DMS53 treated with DMSO at 0.1 percent for 48 hours (cell line): Measurements from ENCODE around the gene PRLR.
A peak's percentile ranks its signal among the peaks of the same experiment; 100 is the strongest.
"Not testable (repeated sequence)": the region's sequence is repeated elsewhere in the genome, so short reads cannot be mapped to it uniquely, and the experiment has no call there.

Source experiments
- DNase-seq: peaks from one replicate; lab custom pipeline; 2025; ENCODE audit not compliant: unreplicated experiment; lab: John Stamatoyannopoulos, UW

Gene PRLR

GRCh38 chr5:35045280-35045679 lies 185.0 kb downstream of the PRLR start:
- no peak for DNase-seq

DNA sequence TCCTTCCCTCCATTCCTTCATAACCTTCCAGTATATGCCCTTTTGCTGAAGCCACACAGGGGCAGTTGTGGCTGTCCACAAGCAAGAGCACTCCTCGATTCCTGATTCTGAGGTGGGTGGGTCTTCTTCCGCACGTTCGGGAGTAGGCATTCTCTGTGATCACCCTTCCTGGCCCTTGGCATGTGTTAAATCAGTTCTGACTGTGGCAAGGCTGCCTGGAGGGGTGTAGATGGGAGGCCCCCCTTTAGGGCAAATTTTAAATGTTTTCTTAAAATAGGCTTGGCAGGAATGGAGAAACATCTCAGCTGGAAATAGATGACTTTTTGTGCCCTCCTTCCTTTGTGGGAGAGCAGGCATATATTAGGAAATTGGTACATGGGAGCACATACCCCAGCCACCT lies 185.6 kb downstream of the PRLR start:
- no peak for DNase-seq

- no peak for DNase-seq
Observed at GRCh38 chr5:35042781-35043180, 187.5 kb downstream of the PRLR start.

DNA sequence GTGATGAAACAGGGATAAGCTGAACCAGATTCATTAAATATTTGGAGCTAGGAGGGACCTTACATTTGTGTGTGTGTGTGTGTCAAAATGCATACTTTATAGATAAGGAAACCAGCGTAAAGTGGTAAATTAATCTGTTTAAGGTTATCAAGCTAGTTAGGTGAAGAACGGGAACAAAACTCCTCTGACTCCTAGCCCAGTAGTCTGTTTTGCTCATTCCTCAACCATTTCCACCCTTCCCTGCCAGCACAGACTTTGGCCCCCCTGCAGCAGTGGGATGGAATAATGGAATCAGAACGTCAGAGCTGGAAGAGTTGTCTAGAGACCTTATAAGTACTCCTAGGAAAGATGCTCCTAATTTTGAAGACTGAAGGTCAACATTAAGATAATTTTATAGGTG lies 189.0 kb downstream of the PRLR start:
- DNase-seq = no peak

DNA sequence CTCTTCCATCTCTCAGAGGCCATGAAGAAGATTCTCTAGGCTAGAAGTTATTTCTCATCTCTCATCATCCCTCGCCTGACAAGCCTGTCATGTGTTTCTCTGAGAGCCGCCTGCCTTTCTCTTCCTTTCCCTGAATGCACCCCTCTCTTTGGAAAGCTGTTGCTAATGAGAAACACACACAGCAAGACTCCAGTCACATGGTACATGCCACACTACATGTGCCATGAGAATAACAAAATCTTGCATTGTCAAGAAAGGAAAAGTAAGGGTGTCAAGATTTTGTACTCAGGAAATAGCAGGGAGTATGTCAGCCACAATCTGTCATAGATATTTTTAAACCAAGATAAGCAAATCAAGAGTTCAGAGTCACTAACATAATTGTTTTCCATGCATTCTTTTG lies 191.4 kb downstream of the PRLR start:
- no peak for DNase-seq

DNA sequence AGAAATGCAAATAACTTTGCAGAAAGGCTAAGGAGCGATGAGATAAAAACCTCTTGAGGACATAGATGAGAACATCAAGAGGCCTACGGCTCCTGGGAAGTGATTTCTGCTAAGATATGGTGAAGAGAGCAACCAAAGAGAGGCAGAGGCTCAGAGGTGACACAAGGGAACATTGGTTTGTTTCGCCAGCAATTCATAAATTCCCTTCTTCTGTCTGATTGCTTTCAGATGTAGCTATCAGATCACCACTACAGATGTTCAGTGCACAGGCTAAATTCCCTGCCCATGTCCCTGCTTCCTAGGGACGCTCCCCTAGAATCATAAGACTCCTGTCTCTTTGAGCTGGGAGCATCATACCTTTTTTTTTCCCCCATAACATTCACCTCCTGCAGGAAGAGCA lies 193.8 kb downstream of the PRLR start:
- DNase-seq = no peak

DNA sequence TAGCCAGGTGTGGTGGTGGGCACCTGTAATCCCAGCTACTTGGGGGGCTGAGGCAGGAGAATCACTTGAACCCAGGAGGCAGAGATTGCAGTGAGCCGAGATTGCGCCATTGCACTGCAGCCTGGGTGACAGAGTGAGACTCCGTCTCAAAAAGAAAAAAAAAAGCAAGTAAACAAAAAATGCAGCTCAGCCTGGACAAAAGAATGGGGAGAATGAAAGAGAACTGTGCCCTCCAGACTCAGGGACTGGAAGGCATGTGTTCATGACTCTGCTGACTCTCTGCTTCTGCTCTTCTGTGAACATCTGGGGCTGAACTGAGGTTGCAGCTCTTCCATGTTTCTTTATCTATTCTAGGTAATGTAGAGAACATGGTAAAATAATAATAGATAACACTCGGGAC lies 194.4 kb downstream of the PRLR start:
- DNase-seq = not testable (repeated sequence)

DNA sequence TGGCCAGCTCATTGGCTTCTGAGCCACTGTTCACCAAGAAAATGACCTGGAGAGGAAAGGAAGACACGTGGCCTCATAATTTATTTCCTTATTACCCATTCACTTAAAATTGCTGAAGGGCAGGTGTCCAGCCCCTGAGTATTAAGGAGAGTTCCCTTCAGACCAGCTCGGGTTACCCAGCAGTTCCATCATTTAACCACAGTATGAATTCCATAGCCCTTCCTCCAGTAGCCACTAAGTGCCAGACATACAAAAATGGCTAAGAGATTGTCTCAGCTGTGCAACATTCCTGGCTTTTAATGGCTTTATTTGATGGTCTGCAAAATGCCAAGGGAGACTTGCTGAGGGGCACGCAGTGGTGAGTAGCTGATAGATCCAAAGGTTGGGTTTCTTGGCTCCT lies 195.0 kb downstream of the PRLR start:
- DNase-seq = no peak

DNA sequence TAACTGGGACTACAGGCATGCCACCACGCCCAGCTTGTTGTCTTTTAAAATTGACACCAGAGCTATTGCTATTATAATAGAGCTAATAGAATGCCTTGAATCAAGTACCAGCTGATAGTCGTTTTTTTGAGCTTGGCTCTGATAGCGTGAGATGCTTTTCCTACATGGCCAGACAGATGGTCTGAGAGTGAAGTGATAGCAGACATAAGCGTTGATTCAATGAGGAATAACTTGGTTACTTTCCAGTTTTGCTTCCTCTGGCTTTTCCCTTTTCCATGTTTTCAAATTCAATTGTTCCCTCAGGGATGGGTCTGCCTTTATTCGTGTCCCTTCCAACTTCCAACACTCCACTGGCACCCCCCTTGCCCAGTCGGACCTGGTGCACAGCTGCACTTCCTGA lies 197.9 kb downstream of the PRLR start:
- DNase-seq = no peak

- DNase-seq = no peak
Observed at GRCh38 chr5:35031276-35031675, 199.0 kb downstream of the PRLR start.

GRCh38 chr5:35030426-35031100 lies 199.7 kb downstream of the PRLR start:
- peak; percentile 4 for DNase-seq

GRCh38 chr5:35029333-35029732 lies 201.0 kb downstream of the PRLR start:
- DNase-seq = no peak

DNA sequence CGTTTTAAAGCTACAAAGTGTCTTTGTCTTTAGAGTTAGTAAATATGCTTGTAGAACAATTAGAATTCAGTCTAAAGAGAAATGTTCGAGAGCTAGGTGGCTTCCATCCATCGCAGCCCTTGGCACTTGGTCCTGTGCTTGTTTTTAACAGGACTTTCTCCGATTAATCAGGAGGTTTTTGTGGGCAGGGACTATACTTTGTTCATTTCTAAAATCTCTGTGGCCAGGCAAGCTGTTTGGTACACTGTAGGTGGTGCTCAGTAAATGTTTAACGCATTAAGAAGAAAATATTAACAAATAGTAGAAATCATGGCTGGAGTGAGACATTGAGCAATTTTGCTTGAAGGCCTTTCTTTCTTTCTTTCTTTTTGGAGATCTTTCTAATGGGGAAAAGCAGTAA lies 203.3 kb downstream of the PRLR start:
- DNase-seq = no peak

DNA sequence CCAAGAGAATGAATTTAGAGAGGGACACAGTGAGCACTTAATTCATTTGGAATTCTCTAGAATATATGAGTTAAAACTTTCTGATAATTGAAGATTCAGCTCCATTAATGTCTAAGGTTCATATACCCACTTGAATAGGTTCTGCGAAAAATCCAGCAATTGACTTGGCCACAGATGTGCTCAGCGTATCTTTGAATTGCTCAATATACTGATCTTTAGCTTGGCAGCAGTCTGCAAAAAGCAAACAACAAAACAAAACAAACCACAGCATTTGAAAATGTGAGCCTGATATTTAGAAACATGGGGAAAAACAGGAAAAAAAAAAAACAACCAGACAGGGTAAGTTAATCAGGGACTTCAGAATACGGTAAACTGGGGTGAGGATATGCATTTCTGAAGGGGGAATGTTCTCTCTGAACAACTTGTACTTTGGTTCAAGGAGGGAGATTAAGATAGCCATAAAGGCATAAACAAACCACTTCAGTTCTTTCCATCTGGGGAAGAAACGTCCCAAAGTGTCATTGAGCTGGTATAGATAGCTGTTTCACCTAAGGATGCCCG lies 203.9 kb downstream of the PRLR start:
- DNase-seq = no peak

GRCh38 chr5:35024911-35025510 lies 205.3 kb downstream of the PRLR start:
- DNase-seq = no peak

GRCh38 chr5:35023391-35024178 lies 206.7 kb downstream of the PRLR start:
- no peak for DNase-seq

GRCh38 chr5:35016174-35017051 lies 213.9 kb downstream of the PRLR start:
- no peak for DNase-seq

GRCh38 chr5:35015063-35015462 lies 215.2 kb downstream of the PRLR start:
- DNase-seq = no peak

DNA sequence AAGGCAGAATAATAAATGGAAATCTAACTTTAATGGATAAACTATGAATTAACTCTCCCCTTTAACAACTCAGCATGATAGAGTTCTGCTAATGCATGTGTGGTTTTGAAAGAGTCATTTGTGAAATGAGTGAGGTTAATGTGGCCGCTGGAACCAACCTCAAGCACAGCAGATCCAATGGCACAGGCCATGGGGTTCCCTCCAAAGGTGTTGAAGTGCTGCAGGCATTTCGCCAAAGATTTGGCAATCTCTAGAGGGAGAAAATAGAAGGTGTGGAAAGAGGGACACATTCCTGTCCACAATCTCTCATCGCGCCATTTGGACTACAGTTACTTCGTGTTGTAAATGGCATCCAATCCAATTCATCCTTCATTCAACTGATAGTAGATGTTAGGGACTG lies 217.5 kb downstream of the PRLR start:
- DNase-seq = no peak

DNA sequence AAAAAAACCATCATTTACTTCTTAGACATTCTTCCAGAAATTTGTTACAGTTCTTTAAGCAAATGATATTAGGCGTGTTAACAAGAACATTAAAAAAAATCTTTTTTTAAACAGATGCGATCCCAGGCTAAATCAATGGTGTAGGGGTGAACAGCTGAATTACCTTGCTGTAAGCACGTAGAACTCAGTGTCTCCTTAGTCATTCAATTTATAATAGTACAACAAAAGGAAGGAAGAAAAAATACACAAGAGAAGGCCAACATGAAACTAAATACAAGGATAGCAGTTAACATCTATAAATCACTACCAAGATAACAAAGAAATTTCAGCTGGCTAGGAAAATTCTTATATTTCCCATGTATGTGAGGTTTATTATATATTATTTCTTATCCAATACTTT lies 217.9 kb downstream of the PRLR start:
- DNase-seq = no peak

GRCh38 chr5:35010676-35011075 lies 219.6 kb downstream of the PRLR start:
- no peak for DNase-seq
